Breast epithelium (tissue), 3 donors: ENCODE results near the gene BSND.

Experiments
- CTCF ChIP-seq, 3 donors: fragments of 450-650 bp; IDR thresholded peaks; one replicate each; pipeline ENCODE4 v1.5.1; 2016 to 2017; ENCODE audit warnings: antibody characterized with exemption in 3 of 3, mild to moderate bottlenecking in 3 of 3, moderate library complexity in 3 of 3
- POLR2A ChIP-seq: fragments of 450-650 bp; IDR thresholded peaks from one replicate; pipeline ENCODE4 v1.6.1; 2016; ENCODE audit warnings: antibody characterized with exemption, mild to moderate bottlenecking, moderate library complexity
- POLR2AphosphoS5 ChIP-seq, 3 donors: sonication (generic); formaldehyde crosslinking; IDR thresholded peaks; one replicate each; pipeline ENCODE4 v1.6.1; 2017; ENCODE audit warnings: antibody characterized with exemption in 3 of 3

- TF ChIP-seq CTCF (IDR thresholded peaks at IDR 0.05) (no peak), POLR2AphosphoS5 (IDR thresholded peaks at IDR 0.05) (no peak), POLR2A (no peak)
Measured at GRCh38 chr1:54962612-54963395, 35.9 kb upstream of the BSND start.
